GM19328 (cell line): Measurements from ENCODE around the gene FAM219A.
"Not testable (repeated sequence)": the region's sequence is repeated elsewhere in the genome, so short reads cannot be mapped to it uniquely, and the experiment has no call there.

Experiments
- ATAC-seq: cut with Tn5 transposase; IDR thresholded peaks from one replicate; pipeline ENCODE4 v1.9.1; 2021; ENCODE audit warnings: mild to moderate bottlenecking, moderate library complexity; ENCODE audit not compliant: unreplicated experiment

Gene FAM219A

GRCh38 chr9:34485822-34486221, 27.5 kb upstream of the FAM219A start:
- ATAC-seq = no peak

DNA sequence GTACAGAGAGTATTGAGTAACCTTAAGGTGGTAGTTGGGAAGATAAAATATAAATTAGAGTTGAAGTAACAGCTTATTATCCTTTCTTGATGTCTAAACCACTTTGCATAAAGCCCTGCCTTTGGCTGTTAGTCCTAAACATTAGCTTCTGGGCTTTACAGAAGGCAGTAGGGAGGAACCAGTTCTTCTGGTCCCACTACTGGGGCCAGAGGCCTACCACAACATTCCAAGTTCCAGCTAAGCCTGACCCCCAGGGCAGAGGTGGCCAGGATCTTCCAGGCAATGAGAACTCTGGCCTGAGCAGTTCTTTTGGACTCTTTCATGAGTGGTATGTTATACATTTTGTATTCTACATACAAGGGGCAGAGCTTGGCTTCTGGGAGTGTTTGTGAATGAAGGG, 26.3 kb upstream of the FAM219A start:
- no peak for ATAC-seq

- not testable (repeated sequence) for ATAC-seq
These were observed 24.4 kb upstream of the FAM219A start for GRCh38 chr9:34482746-34483145.

- not testable (repeated sequence) for ATAC-seq
These were observed 23.2 kb upstream of the FAM219A start for GRCh38 chr9:34481620-34482019.

GRCh38 chr9:34479431-34479866, 21.1 kb upstream of the FAM219A start:
- no peak for ATAC-seq

DNA sequence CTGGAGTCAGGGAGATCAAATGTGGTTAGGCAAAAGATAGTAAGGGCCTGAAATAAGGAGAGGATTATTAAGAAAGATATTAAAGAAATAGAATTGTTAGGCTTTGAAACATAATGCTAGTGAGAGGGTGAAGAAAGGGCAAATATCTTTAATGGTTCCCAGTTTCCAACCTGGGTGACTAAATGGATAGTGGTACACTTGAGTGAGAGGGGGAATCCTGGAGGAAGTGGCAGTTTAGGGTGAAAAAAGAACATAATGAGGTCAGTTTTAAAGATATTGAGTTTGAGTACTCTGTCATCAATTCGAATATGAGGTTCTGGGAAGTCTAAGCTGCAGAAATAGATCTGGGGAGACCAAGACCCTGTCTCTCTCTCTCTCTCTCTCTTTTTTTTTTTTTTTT, 19.2 kb upstream of the FAM219A start:
- no peak for ATAC-seq

DNA sequence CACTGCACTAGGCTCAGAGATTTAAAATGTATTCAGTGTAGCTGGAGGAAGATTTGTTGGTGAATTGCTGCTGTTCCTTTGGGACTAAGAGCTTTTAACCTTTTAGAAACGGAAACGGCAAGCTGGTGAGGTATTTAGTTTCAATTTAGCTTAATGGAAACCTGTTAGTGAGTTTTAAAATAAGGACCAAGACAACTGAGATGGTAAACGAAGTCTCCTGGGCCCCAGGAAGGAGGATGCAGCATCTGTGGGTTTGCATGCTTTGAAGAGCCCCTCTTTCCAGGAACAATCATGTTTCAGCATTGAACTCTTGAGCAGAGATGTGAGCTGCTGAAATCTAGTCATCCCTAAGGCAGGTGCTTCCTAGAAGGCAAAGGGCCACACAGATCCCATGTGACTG, 16.7 kb upstream of the FAM219A start:
- no peak for ATAC-seq

DNA sequence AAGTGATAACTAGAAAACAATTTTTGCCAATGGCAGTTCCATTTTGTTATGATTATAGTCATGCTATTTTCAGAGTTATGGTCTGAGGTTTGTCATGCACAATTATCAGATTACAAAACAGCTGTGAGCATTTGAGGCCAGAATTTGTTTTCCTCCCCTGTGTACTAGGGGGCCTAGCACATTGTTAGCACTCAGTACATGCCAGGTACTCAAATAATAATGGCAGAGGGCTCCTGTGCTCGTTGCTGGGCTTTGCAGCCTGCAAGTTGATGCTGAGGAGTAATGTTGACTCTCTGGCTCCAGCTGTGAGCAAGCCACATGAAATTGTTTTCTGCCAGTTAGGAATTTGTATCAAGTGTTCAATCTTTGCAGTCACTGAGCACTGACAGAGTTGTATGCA, 7.1 kb upstream of the FAM219A start:
- ATAC-seq = no peak

DNA sequence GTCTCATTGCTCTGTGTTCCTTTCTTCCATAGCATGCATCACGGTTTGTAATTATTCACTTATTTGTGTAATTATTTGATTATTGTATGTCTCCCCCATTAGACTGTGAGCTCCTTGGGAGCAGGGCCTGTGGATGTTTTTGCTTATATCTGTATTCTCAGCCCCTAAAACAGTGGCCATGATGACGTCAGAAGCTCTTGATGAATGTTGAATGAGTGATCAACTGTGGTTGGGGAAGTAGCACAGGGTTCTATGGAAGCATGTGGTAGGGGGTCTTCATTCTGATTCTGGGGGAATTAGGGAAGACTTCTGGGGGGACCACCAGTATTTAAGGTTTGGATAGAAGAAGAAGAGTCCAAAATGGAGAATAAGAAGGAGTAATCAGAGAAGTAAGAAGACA, 6.2 kb upstream of the FAM219A start:
- no peak for ATAC-seq

DNA sequence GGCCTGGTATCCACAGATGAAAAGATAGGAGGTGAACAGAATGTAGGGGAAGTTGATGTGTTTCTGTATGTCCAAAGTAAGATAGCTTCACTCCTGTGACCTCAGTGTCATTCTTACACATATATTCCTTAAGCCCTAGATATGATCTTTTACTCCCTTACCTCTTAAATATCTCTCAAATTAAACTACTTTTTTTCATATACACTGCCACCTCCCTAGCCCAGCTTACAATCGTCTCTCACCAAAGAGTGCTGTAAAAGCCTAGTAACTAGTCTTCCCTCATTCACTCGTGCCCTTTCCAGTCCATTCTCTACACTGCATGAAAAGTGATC, 5.5 kb upstream of the FAM219A start:
- no peak for ATAC-seq

DNA sequence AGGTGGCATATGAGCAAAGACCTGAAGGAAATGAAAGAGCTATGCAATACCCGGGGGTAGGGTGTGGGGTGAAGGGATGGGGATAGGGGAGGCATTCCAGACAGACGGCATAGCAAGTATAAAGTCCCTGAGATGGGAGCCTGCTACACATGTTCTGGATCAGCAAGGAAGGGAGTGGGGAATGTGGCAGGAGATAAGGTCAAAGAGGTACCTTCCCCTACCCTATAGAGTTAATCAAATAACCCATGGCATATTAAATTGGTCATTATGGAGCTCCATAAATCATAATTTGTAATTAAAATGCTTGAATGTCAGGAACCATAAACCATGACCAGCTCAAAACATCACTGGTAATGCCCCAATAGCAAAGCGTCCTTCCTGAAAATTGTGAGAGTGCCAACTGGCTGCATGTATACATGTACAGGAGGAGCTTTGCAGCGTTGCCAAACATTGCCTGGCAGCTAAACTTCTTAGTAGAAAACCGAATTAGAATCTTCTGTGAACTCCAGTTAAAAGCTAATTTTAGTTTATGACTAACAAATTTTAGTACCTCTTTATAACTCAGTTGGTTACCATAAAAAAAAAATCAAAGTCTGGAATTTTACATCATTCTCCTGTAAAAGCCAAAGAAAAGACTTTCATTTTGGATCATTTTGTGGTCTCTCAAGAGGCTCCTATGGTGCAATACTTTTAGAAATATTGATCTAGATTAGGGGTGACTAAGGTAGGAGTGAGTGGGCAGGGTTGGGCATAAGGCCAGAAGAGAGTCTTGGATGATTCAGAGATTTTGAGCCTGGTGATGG, 4.9 kb upstream of the FAM219A start:
- ATAC-seq = no peak

DNA sequence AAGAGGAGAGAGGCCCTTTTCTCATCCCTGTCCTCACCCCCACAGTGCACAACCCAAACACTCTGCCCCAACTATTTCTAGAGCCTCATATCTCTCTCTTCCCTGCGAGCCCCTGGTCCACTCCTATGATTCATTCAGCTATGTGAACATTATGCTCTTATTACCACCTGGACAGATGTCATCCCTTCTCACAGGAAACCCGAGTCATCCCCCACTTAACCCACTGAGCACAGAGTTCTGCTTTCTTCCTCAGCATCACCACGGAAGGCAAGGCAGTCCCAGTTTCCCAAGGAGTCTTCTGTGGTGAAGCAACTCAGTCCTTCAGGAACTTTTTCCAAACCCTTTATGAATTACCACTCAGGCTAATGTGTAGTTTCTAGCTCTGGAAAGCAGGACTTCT, 1.6 kb upstream of the FAM219A start:
- no peak for ATAC-seq

- ATAC-seq = no peak
These were observed 986 bp upstream of the FAM219A start for GRCh38 chr9:34459356-34459755.

DNA sequence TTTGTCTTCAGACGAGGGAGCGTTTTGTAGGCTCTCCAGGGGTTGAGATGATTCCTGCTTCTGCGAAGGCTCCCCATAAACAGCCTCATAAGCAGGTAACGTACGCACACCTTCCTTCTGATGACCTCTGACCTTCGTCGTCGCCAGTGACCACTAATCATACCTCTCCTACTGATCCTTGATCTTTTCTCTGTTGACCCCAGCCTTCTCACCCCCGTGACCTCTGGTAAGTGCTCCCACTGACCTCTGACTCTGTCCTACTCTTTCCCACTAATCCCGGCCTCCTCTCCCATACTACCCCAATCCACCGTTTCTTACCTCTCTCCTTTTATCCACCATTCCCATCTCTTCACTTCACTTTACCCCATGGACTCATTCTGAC, 580 bp upstream of the FAM219A start:
- ATAC-seq = no peak

DNA sequence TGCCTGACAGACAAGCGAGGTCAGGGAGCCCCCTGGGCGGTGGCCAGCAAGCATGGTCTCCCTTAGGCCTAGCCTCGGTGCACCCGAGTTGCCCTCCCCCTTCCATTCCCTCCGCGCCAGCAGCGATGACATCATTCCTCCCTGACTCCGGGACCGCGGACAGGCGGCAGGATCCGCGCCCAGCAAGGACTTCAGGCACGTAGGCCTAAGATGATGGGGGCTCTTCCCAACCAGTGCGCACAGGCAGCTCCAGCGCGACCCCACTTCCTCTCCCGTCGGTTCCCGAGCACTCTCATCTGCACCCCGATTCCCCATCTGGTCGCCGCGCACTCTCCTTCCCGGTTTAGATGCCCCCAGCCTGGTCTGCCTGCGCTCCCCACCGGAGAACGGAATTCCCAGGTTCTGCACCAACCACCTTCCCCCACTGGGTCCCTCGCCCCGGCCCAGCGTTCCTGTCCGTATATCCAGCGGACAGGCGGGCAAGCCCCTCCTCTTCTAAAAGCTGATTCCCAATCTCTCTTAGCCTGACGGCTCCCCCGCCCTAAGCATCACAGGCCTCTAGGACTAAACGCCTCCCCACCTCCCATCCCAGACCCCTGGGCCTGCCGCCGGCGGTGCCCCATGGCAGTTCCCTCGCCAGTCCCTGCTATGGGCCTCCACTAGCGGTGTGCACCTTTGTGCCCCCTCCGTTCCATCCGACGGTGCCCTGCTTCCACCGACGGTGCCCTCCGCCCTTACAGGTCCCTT, 931 bp downstream of the FAM219A start:
- no peak for ATAC-seq

- no peak for ATAC-seq
These were observed 1.6 kb downstream of the FAM219A start for GRCh38 chr9:34456746-34457145.

GRCh38 chr9:34456151-34456550, 2.2 kb downstream of the FAM219A start:
- no peak for ATAC-seq

DNA sequence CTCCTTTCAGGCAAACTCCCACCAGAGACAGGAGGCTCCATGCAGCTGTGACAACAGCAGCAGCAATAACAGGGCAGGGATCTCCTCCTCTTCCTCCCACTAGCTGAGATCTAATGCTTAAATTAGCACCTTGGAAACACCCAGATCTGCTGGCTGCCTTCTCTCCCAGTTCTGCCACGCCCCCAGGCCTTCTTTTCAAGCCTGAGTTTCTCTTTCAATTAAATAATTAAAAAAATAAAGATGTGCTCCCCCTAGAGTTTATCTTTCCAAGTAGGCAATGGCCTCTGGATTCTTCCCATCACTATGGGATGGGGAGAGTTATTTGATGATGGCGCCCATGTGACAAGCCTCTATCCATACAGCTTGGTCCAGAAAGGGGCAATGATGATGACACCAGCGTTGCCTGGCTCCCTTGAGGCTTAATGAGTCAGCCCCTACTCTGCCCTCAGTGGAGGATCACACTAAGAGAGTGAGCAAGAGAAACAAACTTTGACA, 3.8 kb downstream of the FAM219A start:
- ATAC-seq = no peak

GRCh38 chr9:34452568-34452967, 5.8 kb downstream of the FAM219A start:
- ATAC-seq = no peak

DNA sequence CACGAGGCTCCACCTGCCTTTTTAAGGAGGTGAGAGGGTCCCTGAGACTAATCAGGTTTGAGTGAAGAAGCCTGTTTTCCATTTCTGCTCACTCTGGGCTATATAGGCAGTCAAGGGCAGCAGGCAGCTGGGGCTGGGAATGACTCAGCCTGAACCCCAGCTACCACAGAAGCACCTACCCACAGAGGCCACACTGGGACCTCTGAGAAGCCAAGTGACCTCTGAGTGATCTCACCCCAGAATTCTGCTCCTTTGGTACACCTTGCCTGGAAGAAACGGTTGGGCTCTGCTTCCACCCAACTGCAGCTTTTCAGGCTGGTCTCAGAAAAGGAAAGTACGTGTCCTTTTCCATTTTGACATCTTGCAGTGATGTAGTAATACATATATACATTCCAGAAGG, 6.8 kb downstream of the FAM219A start:
- no peak for ATAC-seq

GRCh38 chr9:34451135-34451534, 7.2 kb downstream of the FAM219A start:
- no peak for ATAC-seq

- no peak for ATAC-seq
These were observed 7.7 kb downstream of the FAM219A start for GRCh38 chr9:34450644-34451043.
